IPS-18a (cell line): ENCODE results near the gene DBN1.
"Not testable (repeated sequence)": the region's sequence is repeated elsewhere in the genome, so short reads cannot be mapped to it uniquely, and the experiment has no call there.

ENCODE experiments used
- H3K27ac ChIP-seq: one replicate; pipeline ENCODE4 v1.5.1; 2013; ENCODE audit warnings: low read length
- H3K27me3 ChIP-seq: one replicate; pipeline ENCODE4 v1.6.1; 2013; ENCODE audit warnings: mild to moderate bottlenecking, low read length; ENCODE audit not compliant: control insufficient read depth, insufficient read depth
- H3K36me3 ChIP-seq: one replicate; pipeline ENCODE4 v1.6.1; 2013; ENCODE audit warnings: low read depth, low read length; ENCODE audit not compliant: control insufficient read depth
- H3K4me1 ChIP-seq: one replicate; pipeline ENCODE4 v1.6.1; 2013; ENCODE audit warnings: low read depth, low read length; ENCODE audit not compliant: control insufficient read depth
- H3K4me3 ChIP-seq: one replicate; pipeline ENCODE4 v1.5.1; 2013; ENCODE audit warnings: low read length
- H3K9ac ChIP-seq: one replicate; pipeline ENCODE4 v1.6.1; 2013; ENCODE audit warnings: mild to moderate bottlenecking, low read length, moderate library complexity
- H3K9me3 ChIP-seq: one replicate; pipeline ENCODE4 v1.6.1; 2013; ENCODE audit warnings: low read depth, low read length; ENCODE audit not compliant: control insufficient read depth

The DBN1 gene

GRCh38 chr5:177421062-177421798, 52.2 kb downstream of the DBN1 start:
- Histone ChIP-seq H3K4me3 (no peak overlapping the region), H3K27me3 (no peaks in the 10 kb centered on the region), H3K9me3 (no peaks in the 10 kb centered on the region), H3K36me3 (no peaks in the 10 kb centered on the region), H3K4me1 (peaks cover 3% of the 10 kb centered on the region), H3K27ac (no peak overlapping the region), H3K9ac (no peak overlapping the region)

- not testable (repeated sequence) for H3K36me3 ChIP-seq, H3K27ac ChIP-seq, H3K27me3 ChIP-seq, H3K4me1 ChIP-seq, H3K9ac ChIP-seq, H3K9me3 ChIP-seq, H3K4me3 ChIP-seq
These were observed 53.0 kb downstream of the DBN1 start for GRCh38 chr5:177420472-177420871.

- Histone ChIP-seq H3K9me3 (no peaks in the 10 kb centered on the region), H3K27ac (no peak overlapping the region), H3K36me3 (no peaks in the 10 kb centered on the region), H3K4me3 (no peak overlapping the region), H3K9ac (no peak overlapping the region), H3K27me3 (peaks cover 3% of the 10 kb centered on the region), H3K4me1 (no peaks in the 10 kb centered on the region)
These were observed 54.4 kb downstream of the DBN1 start for GRCh38 chr5:177419046-177419445.

DNA sequence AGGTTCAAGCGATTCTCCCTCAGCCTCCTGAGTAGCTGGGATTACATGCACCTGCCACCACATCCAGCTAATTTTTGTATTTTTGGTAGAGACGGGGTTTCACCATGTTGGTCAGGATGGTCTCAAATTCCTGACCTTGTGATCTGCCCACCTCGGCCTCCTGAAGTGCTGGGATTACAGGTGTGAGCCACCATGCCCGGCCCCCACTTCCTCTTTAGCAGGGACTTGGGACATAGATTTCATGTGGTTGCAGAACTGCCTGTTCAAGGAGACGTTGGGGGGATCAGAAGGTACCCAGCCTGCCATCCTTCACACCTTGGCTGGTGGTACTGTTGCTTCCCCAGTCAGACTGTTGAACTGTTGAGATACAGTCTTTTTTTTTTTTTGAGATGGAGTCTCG, 56.4 kb downstream of the DBN1 start:
- not testable (repeated sequence) for H3K9ac ChIP-seq, H3K4me3 ChIP-seq, H3K36me3 ChIP-seq, H3K4me1 ChIP-seq, H3K9me3 ChIP-seq, H3K27ac ChIP-seq
- peaks cover 13% of the 10 kb centered on the region for H3K27me3 ChIP-seq

DNA sequence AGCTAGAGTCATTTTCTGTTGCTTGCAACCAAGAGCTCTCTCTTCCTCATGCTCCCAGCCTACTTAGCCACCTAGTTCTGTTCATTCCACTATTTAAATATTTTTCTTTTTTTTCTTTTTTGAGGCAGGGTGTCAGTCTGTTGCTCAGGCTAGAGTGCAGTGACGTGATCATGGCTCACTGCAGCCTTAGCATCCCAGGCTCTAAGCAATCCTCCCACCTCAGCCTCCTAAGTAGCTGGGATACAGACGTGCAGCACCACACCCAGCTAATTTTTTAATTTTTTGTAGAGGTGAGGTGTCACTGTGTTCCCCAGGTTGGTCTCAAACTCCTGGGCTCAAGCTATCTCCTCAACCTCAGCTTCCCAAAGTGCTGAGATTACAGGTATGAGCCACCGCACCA, 59.0 kb downstream of the DBN1 start:
- Histone ChIP-seq H3K27ac (no peak overlapping the region), H3K4me3 (no peak overlapping the region), H3K4me1 (no peaks in the 10 kb centered on the region), H3K36me3 (no peaks in the 10 kb centered on the region), H3K9ac (no peak overlapping the region), H3K27me3 (peaks cover 17% of the 10 kb centered on the region), H3K9me3 (no peaks in the 10 kb centered on the region)

DNA sequence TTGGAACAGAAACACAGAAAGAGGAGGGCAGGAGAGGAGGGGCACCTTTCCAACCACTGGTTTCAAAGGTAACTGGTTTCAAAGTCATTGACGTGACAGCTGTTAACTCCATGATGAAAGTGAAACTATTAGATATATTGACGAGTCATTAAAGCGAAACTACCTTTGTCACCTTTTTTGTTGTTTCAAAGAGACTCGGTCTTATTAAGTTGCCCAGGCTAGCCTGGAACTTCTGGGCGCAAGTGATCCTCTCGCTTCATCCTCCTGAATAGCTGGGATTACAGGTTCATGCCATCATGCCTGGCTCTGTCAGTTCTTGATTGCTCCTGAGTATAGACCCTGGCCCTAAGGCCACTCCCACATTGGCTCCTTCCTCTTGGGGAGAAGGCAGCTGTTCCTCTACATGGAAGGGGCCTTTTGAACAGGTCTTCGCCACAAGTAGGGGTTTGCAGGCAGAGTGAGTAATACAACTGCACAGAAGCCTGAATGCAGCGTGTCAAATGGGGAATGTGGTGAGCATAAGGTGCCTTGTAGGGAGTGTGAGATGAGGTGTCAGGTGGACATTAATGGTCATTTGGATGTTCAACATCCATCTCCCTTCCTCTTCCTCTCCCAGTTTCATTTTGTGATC, 60.7 kb downstream of the DBN1 start:
- no peaks in the 10 kb centered on the region for H3K4me1 ChIP-seq
- no peak overlapping the region for H3K9ac ChIP-seq
- H3K27ac ChIP-seq = no peak overlapping the region
- H3K36me3 ChIP-seq = no peaks in the 10 kb centered on the region
- H3K9me3 ChIP-seq = no peaks in the 10 kb centered on the region
- peaks cover 29% of the 10 kb centered on the region for H3K27me3 ChIP-seq
- H3K4me3 ChIP-seq = no peak overlapping the region

DNA sequence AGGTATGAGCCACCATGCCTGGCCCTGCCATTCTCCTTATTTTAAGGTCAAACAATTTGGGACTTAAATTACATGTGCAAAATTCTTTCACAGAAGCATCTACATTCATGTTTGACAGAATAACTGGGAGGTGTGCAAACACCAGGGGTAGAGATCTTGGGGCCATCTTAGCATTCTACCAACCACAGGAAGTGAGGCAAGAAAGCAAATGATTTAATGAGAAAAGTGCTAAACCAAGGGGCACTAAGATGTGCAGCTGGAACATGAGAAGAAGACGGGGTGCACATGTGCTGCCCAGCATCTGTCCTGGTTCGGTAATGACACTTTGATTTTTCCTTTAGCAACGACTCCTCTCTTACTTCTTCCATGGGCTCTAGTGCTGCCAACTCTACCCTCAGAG, 62.9 kb downstream of the DBN1 start:
- Histone ChIP-seq H3K9me3 (no peaks in the 10 kb centered on the region), H3K4me1 (no peaks in the 10 kb centered on the region), H3K36me3 (no peaks in the 10 kb centered on the region), H3K4me3 (no peak overlapping the region), H3K27me3 (peaks cover 51% of the 10 kb centered on the region), H3K9ac (no peak overlapping the region), H3K27ac (no peak overlapping the region)

DNA sequence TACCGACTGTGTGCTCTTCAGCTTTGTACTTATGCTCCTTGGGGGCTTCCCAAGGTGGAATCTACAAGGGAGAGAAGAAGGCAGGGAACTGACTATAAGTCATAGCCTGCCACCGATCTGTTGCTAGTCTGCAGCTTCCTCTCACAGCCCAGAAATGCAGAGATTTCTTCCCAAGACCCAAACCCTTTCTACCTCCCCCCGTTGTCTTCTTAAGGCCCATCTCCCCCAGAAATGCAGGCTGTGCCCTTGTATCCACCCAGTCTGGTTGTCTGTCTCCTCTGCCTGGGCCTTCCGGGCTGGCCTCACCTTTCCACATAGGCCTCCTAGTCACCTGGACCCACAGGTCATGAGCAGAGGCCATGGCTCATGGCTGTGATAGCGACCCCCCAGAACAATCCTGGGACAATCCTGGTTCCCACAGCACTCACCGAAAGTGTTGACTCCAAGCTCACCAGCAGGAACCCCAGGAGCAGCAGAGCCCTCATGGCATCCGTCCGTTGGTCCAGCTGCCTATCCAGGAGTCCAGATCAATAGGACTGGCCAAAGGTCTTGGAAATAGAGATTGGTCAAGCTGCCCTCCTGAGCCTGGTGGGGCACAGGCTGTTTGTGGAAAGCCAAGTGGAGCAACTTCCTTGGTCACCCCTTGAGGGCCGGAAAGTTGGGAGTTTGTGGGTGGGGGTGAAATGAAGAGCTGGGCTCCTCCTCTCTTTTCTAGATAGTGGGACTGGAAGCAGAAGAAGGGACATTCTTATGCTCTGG, 64.2 kb downstream of the DBN1 start, which contains the start of gene F12:
F12 (minus strand) TSS at position 522 of the 759 bp plus-strand sequence; CDS start at position 485, 37 bp downstream.
- no peaks in the 10 kb centered on the region for H3K9me3 ChIP-seq
- no peaks in the 10 kb centered on the region for H3K4me1 ChIP-seq
- peaks cover 63% of the 10 kb centered on the region for H3K27me3 ChIP-seq
- no peak within 1 kb of the TSS for H3K27ac ChIP-seq
- no peak within 1 kb of the TSS for H3K9ac ChIP-seq
- H3K4me3 ChIP-seq = no peak within 1 kb of the TSS
- no peaks in the 10 kb centered on the region for H3K36me3 ChIP-seq
